HG03095 (cell line): ENCODE data around the gene SLC6A2.
"Not testable (repeated sequence)": the region's sequence is repeated elsewhere in the genome, so short reads cannot be mapped to it uniquely, and the experiment has no call there.

Experiments
- ATAC-seq: cut with Tn5 transposase; IDR thresholded peaks from one replicate; pipeline ENCODE4 v1.9.1; 2021; ENCODE audit warnings: moderate library complexity; ENCODE audit not compliant: unreplicated experiment

Gene SLC6A2

DNA sequence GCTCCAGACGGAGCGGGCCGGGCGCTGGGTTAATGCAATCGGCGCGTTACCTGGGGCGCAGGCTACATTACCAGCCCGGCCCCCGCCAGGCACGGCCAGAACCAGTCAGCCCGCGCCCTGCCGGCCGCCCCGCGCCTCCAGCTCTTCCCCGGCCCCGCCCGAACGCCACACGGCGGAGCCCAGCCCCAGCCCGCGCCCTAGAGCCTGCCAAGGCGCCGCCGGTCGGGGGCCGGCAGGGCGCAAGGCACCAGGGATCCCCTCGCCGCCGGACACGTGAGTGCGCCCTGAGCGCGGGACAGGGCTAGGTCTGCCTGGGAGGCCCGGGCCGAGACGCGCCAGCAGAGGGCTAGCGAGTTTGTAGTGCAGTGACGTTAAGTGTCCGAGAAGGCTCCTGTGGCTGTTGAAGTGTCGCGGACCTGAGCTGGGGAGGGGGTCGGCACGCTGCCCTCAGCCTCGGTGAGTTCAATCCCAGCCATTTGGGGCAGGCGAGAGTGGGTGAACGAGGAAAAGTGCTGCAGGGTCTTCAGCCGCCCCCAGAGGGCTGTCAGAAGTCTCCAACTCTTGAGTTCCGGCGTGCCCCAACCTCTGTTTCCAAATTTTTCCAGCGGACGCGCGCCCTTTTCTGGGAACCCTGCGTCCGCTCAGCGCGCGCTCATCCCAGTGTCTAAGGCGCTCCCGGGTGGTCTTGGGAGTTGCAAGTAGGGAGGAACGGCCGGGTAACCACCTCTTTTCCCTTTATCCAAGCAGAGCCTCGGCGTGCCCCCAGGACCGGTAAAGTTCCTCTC lies at the start of gene SLC6A2:
Gene SLC6A2, plus strand, starts transcription at position 92 of the 785 bp plus-strand sequence. CDS start 707 bp downstream, outside the sequence.
- no peak for ATAC-seq

DNA sequence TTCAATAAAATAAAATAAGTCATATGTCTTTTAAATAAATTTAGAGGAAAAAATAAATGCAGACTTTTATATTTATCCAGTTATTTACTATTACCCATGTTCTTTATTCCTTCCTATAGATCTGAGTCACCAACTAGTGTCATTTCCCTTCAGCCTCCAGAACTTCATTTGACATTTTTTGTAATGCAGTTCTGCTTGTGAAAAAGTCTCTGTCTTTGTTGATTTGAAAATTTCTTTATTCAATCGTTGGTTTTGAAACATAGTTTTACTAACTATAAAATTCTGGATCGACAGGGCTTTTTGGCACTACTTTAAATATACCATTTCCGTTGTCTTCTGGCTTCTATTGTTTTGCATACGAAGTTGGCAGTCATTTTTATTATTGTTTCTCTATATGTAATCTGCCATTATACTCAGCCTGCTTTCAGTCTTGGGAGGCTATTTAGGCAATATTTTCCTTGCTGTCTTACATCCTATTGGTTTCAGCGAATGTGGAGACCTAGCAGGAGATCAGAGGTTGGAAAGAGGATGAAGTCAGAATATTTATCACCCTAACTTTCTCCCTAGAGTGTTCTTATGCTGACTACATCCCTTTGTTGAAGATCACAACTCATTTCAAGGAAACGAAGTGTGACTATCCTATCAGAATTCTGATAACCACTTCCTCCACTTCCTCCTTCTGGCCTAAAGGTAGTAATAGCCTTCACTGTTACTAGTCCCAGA lies 42.0 kb upstream of the SLC6A2 start:
- no peak for ATAC-seq

DNA sequence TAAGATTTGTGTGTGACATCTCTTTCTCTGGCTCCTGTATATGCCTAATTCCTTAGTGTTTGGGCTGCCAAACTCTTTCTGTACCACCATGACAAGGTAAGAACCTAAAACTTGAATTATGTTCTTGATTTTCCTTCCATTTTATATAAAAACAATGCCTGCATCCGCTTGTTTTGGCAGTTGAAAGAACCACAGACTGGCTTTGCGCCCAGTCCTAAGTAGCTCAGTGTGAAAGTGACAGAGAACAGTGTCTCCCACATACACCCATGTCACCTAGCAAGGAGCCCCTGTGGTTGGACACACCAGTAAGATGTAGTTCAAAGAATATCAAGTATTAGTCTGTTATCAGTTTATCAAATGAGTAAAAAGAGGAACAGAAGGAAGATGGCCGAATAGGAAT lies 40.7 kb upstream of the SLC6A2 start:
- no peak for ATAC-seq

DNA sequence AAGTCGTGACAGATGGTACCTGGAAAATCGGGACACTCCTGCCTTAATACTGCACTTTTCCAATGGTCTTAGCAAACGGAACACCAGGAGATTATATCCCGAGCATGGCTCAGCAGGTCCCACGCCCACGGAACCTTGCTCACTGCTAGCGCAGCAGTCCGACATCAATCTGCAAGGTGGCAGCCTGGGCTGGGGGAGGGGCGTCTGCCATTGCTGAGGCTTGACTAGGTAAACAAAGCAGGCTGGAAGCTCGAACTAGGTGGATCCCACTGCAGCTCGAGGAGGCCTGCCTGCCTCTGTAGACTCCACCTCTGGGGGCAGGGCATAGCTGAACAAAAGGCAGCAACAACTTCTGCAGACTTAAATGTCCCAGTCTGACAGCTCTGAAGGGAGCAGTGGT lies 40.1 kb upstream of the SLC6A2 start:
- ATAC-seq: not testable (repeated sequence)

DNA sequence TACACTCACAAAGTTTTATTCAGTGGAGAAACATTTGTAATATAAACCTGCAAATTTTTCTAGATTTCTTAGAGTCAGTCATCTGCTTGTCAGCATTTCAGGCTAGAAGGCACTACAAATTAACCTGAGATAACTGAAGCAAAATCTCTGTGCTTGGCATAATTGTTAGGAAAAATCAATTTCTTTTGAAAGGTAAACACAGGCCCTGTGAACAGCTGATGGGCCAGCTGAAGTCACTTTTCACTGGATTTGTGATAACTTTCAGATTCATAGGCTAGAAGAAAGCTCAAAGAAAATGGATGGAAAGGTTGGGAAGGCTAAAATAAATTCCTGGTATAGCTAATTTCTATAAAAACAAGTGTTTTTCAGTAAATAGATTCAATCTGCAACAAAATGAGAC lies 34.0 kb upstream of the SLC6A2 start:
- no peak for ATAC-seq

DNA sequence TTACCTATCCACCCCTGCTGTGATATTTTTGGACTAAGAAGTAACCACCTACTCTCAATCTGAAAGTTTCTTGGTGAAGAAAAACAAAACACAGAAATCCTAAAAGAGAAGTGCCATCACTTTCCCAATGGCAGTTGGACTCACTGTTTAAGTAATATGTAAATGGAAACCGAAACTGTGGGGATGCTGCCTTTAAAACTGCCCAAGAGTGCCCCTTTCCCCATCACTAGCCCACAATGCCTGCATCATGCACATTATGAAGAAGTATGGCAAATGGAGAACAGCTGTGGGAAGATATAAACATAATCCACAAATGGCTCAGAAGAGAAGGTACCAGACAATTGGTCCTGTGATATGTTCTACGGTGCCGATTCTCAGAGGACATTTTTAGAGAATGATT lies 33.5 kb upstream of the SLC6A2 start:
- ATAC-seq: no peak

DNA sequence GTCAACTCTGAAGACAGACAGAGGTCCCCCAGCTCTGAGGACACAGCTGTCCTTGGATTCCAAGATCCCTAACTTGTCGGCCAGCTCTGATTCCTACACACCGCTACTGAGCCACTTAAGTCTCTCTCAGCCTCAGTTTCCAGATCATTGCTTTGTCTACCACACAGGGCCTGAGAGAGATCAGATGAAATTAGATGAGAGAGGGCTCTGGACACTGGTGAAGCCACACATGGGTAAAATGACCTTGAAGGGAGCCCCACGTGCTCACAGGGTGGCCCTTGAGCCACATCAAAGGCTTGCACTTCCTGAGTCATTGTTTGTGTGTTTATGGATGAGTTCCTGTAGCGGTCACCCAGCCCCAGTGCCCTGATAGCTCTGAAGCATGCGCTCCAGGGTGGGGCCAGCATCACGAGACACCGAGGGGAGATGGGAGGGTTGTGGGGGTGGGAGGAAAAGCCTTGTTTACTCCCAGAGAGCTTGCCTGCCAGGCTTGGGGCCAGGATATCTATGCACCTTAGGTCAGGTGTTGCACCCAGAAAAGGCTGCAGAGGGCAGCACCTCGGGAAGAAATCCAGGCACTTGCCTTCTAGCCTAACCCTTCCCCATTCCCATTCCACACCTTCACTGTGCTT lies 32.7 kb upstream of the SLC6A2 start:
- ATAC-seq: no peak

DNA sequence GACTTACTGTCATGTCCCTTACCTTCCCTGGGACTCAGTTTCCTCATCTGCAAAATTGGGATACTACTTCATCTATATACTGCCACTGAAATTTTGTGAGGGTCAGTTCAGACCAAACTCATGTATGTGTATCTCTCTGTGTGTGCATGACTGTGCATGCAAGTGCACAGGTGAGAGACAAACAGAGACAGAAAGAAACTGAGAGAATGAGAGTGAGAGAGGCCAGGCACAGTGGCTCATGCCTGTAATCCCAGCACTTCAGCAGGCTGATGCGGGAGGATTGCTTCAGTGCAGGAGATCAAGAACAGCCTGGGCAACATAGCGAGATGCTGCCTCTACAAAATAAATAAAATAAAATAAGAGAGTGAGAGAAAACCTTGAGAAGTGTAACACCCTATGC lies 32.1 kb upstream of the SLC6A2 start:
- ATAC-seq: no peak

DNA sequence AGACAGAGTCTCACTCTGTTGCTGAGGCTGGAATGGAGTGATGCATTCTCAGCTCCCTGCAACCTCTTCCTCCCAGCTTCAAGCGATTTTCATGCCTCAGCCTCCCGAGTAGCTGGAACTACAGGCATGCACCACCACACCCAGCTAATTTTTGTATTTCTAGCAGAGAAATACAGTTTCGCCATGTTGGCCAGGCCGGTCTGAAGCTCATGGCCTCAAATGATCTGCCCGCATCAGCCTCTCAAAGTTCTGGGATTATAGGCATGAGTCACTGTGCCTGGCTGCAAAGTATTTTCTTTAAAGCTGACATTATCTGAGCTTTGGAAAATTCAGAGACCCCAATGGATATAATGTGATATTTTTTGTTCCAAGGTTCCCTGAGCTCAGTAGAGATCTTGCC lies 31.1 kb upstream of the SLC6A2 start:
- no peak for ATAC-seq

DNA sequence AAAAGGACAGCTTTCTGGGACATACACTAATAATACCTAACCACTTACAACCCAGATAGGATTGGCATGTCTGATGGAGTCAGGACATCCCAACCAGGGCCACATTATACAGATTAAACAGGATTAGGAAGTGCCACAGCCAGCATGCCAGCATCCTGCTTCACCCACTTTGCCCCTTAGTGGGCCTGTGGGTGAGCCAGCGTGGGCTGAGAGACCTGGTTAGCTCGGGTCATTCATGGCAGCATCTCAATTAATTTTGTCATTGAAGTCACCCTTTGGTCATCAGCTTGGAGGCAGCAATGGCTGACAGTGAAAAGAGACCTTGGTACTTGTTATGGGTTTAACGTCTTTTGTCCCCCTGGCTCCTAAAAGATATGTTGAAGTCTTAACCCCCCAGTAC lies 29.9 kb upstream of the SLC6A2 start:
- no peak for ATAC-seq

DNA sequence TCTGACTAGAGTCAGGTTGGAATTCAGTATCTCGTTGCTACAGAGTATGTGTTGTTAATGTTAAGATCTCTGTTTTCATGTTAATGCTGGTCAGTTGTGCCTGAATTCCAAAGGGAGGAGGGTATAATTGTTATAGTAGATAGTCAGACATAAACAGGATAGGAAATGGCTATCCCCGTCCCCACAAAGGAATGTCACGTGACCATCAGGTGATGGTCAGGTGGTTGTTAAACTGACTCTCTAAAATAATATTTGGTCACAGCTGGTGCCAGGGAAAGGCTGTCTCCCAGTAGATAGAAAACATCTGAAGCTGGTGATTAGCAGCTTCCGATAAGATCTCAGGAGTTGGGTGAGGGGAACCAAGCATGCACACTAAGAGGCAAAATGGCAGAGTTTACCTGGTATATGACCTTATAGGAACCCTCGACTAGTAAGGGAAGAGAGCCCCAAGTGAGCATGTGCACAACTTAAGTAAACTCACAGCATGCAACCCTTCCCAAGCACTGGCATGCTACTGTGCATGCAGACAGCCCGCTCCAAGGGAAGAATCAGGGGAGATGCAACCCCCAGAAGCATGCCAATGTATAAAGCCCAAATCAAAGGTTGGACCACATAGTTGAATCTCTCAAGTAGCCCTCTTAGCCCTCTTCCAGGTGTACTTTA lies 27.4 kb upstream of the SLC6A2 start:
- no peak for ATAC-seq

DNA sequence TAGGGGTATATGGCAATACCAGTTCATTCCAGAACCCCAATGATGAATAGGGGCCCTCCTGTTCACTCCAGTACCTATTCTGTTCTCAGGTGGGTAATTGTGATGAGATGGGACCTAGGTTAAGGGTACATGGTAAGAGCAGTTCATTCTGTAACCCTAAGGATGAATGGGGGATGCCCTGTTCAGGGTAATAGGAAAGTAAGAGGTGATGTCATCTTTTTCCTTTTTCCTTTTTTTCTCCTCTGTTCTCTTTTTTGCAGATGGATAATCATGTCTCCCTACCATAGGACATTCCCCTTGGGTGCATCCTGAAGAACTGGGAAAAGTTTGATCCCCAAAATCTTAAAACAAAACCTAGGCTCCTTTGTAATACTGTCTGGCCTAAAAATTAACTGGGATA lies 25.0 kb upstream of the SLC6A2 start:
- ATAC-seq: no peak

DNA sequence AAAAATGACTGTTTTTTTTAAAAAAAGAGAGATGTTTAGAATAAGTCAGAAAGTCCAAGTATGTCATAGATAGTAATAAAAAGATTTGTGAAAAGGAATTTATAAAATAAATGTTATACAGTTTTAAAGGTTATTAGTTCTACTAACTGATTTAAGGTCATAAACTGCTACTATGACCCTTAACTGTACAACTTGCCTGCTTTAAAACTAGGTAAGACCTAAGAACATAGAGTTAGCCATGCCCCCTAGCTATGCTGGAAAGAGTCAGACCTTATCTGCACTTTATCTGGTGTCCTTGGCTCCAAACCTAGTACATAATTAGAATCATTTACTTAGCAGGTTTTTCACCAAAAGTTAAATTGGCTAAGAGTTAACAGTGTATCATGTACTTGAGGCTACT lies 23.5 kb upstream of the SLC6A2 start:
- no peak for ATAC-seq

DNA sequence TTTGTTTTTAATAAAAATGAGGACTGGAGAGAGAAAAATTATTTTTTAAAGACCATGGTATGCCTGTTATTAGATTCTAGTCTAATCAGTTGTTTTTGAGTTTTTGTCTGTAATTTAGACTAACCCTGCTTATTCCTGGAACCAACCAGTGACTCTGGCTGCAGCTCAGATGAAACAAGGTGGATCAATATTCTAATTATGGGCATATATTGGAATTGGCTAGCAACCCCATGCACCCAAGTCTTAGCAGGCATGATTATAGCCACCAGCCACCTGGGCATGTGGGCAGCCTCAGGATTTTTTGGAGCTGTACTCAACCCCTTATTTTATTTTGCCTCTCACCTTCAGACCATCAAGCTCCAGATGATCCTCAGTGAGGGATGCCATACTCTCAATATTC lies 21.6 kb upstream of the SLC6A2 start:
- no peak for ATAC-seq

DNA sequence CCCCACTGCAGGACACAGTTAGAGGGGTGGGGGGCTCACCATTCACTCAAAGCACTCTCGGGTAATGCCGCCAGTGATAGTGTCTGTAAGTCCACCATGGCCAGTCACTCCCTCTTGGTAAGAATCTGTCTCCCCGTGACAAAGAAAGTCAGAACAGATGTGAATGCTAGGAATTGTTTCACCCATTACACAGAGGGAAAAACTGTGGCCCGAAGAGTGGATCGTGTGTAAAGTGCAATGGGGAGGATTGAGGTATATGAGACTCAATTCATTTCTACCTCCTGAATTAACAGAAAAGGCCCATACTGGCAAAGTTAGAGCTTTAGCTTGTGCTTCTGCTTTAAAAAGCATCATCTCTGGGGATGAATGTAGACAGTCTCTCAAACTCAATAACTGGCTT lies 17.5 kb upstream of the SLC6A2 start:
- no peak for ATAC-seq

DNA sequence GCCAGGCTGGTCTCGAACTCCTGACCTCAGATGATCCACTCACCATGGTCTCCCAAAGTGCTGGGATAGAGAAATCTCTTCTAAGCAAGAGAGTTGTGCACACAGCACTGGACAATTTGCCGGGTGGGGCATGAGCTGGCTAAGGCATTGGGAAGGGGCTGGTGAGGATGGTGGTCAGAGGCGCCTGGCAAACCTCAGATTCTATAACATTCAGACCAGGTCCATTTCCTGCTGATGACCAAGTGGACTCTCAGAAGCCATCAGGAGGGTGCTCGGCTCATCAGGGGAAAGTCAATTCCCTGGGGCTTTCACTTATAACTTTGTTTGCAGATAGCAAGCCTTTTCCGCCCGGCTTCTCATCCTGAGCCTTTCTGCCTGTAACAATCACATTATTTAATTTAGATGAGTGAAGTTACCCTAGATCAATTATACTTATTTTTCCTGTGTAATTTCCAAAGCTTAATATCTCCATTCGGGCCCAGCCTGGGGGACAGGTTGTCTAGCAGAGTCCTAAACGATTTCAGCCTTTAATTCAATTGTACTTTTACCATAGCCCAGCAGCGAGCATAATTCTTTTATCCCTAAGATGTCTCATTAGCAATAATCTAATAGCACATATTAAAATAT lies 15.0 kb upstream of the SLC6A2 start:
- no peak for ATAC-seq

DNA sequence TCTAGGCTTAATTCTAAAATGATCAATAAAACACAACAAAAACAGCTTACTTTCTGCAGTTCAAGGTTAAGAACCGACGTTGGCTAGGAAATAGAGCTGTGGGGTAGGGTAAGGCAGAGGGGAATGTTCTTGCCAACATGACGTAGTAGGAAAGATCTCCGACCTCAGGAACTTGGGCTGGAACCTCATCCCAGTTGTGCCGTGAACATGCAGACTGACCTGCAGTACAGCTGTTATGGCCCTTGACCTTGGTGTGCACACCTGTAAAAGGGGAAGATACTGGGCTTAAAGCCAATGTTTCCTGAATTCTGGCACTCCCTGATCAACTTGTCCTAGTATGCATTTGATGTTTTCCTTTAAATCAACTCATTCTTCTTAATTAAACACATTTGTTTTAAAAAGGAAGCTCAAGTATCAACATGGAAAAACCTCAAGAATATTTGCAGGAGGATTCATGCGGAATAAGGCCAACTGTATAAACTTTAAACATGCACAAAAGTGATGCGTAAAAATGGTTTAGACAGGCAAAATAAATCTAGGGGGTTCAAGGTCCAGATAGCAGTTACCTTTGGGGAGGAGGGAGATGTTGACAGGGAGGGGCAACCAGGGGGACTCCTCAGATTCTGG lies 14.2 kb upstream of the SLC6A2 start:
- ATAC-seq: no peak

DNA sequence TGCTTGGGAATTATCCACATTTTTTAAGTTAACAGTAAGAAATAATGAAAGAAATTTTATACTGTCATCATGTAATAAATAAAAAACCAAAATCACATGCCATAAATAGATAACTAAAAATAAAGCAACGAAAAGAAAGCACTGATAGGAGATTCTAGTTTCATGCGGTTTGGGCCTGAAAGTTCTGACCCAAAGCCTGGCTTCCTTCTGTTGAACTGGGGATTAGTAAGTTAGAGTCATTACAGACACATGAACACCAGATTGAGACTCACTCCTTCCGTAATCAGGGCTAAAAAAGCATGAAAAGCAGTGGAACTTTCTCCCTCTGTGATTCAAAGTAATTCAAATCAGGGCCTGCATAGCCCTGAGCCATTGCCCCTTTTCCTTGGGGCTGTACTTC lies 13.2 kb upstream of the SLC6A2 start:
- no peak for ATAC-seq

DNA sequence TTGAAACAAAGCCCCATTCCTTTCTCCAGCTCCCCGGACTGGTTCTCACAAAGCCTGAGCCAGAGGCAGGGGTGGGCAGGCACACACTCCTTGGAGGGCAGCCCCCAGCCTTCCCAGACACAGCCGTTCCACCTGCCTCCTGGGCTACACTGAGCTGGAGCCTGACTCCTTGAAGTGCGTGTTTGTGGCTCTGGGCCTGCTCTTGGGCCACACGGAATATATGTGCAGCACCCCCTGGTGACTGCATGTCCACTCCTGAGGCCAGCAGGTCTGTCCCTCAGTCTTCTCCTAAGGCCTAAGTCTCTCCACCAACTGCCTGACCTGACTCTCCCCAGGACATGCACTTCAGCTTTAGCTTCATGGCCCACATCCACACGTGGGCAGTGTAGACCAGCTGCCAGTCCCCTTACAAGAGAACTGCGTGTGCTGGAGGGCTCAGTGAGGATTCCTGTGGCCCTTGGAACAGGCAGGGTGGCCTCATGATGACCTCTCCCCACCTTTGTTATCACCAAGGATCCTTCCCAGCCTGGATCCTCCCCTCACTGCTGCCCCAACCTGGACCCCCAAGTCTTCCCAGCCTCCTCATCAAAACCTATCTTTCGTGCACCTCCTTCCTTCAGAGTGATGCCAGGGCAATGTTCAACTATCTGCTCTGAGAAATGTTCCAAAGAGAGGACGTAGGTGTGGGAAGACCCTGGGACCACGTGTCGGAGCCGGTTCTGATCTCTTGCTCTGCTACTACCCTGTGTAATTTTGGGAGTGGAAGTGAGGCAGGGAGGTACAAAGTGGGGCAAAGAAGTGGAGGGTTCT lies 12.4 kb upstream of the SLC6A2 start:
- no peak for ATAC-seq

DNA sequence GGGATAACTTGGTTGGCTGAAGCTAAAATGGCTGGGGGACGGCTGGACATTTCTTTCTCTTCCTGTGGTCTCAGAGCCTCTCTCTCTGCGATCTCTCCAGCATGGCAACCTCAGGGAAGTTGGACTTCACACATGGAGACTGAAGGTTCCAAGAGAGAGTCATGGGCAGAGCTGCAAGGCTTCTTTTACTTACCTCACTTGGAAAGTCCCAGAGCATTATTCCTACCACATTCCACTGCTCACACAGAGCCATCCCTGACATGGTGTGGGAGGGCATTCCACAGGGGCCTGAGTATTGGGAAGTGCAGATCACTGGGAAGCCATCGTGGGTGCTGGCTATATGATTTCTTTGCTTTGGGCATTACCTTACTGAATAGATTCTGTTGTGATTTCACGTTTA lies 9.8 kb upstream of the SLC6A2 start:
- no peak for ATAC-seq
